Hepatocyte (in vitro differentiated cells): ENCODE measurements around the gene PLEKHA7.

ENCODE experiments used
- EZH2 ChIP-seq: fragments of 200-600 bp; sonication (generic); IDR thresholded peaks from 2 replicates; pipeline ENCODE4 v1.6.1; 2016; ENCODE audit warnings: antibody characterized with exemption, mild to moderate bottlenecking, borderline replicate concordance
- TF ChIP-seq, protein P1 (sequence below): fragments of 200-600 bp; sonication (generic); IDR thresholded peaks from 2 replicates; pipeline ENCODE4 v1.5.1; 2016; ENCODE audit warnings: antibody characterized with exemption, mild to moderate bottlenecking; ENCODE audit not compliant: poor library complexity

DNA sequence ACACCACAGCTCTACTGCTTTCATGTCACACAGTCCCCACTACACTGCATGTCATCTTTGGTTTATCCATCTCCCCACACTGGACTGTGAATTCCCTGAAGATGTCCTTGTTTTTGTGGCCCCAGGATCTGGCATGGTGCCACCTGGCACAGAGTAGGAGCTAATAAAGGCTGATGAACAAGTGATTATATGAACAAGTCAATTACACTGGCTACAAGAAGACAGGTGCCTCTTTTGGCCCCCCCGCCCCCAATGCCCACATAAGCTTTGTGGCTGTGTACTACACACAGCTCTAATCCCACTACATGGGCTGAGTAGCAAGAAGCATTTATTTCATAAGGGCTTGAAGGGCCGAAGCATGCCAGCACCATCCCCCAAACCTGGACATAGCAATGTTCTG is 24.7 kb downstream of the PLEKHA7 start:
- TF ChIP-seq, protein P1, sequence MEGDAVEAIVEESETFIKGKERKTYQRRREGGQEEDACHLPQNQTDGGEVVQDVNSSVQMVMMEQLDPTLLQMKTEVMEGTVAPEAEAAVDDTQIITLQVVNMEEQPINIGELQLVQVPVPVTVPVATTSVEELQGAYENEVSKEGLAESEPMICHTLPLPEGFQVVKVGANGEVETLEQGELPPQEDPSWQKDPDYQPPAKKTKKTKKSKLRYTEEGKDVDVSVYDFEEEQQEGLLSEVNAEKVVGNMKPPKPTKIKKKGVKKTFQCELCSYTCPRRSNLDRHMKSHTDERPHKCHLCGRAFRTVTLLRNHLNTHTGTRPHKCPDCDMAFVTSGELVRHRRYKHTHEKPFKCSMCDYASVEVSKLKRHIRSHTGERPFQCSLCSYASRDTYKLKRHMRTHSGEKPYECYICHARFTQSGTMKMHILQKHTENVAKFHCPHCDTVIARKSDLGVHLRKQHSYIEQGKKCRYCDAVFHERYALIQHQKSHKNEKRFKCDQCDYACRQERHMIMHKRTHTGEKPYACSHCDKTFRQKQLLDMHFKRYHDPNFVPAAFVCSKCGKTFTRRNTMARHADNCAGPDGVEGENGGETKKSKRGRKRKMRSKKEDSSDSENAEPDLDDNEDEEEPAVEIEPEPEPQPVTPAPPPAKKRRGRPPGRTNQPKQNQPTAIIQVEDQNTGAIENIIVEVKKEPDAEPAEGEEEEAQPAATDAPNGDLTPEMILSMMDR, result no peak
- TF ChIP-seq EZH2, result no peak
